NCI-H345 (cell line): ENCODE measurements around the gene ZNF431.
A peak's percentile ranks its signal among the peaks of the same experiment; 100 is the strongest.
"Not testable (repeated sequence)": the region's sequence is repeated elsewhere in the genome, so short reads cannot be mapped to it uniquely, and the experiment has no call there.

Experiments
- DNase-seq: peaks from one replicate; lab custom pipeline; 2025; lab: John Stamatoyannopoulos, UW

ZNF431 gene

DNA sequence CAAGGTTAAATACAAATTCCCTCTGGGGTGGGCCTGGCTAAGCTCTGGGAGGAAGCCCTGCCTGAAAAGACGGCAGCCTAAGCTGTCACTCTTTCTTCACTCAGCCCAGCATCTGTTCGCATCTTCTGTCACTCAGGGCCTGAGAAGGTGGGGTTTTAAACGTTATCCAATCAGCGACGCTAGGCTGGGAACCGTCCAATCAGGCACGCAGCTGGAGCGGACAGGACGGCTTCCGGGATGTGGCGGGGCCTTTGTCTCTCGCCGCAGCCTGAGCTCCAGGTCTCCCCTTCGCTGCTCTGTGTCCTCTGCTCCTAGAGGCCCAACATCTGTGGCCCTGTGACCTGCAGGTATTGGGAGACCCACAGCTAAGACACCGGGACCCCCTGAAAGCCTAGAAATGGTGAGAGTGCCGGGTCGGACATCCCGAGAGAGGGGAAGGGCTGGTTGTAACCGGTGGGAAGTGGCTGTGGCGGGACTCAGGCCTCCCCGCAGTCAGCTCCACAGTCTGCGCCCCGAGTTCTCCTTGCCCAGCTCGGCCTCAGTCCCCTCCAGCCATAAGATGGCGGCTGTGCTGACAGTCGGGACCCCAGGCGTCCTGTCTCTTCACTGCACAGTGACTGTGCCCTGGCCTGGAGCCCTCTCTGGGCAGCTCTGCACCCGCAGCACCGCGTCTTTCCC lies at the start of gene ZNF431:
Gene ZNF431 (plus strand): TSS at position 254 of the 678 bp plus-strand sequence. CDS start 144 bp downstream, at position 398.
- peak; percentile 91 for DNase-seq

DNA sequence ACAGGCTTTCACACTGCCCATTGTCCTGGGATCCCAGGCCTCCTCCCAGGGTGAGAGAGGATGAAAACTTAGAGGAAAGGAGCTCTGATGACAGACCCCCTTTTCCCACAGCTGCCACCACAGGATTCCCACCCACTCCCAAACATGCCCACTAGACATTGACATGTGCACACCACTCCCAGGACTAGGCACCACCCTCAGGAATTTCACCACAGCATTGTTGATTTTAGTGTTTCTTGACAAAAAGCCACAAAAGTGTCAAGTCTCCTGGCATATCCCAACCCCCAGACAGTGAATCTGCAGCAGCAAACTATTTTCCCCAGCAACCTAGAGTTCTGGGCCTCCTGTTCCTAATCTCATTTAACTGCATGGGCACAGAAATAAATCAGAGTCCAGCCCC lies 49.7 kb upstream of the ZNF431 start:
- no peak for DNase-seq

DNA sequence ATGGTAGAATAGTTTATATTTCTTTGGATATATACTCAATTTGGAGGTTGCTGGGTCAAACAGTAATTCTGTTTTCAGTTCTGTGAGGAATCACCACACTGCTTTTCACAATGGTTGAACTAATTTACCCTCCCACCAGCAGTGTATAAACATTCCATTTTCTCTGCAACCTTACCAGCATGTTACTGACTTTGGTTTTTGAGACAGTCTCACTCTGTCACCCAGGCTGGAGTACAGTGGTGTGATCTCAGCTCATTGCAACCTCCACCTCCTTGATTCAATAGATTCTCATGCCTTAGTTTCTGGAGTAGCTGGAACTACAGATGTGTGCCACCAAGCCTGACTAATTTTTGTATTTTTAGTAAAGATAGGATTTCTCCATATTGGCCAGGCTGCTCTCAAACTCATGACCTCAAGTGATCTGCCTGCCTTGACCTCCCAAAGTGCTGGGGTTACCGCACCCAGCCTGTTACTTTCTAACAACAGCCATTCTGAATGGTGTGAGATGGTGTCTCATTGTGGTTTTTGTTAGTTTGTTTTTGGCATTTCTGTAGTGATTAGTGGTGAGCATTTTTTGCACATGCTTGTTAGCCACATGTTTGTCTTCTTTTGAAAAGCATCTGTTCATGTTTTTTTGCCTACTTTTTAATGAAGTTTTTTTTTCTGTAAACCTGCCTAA lies 47.4 kb upstream of the ZNF431 start:
- no peak for DNase-seq

DNA sequence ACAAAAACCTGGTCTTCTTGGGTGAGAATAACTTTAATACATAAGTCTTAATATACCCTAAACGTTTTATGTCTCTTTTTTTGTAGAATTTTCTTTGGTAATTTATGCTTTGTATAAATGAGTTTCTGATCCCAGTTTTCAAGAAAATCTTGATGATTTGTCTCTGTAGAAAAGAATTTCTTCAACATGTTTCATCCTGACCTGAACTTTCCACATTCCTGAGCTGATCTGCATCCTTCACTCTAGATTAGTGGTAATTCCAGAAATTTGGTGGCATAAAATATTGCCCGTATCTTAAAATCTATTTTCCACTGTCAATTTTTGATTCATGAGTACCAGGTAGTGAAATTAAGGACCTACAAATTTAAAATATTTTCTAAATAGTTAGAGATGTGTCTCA lies 43.5 kb upstream of the ZNF431 start:
- DNase-seq: no peak

DNA sequence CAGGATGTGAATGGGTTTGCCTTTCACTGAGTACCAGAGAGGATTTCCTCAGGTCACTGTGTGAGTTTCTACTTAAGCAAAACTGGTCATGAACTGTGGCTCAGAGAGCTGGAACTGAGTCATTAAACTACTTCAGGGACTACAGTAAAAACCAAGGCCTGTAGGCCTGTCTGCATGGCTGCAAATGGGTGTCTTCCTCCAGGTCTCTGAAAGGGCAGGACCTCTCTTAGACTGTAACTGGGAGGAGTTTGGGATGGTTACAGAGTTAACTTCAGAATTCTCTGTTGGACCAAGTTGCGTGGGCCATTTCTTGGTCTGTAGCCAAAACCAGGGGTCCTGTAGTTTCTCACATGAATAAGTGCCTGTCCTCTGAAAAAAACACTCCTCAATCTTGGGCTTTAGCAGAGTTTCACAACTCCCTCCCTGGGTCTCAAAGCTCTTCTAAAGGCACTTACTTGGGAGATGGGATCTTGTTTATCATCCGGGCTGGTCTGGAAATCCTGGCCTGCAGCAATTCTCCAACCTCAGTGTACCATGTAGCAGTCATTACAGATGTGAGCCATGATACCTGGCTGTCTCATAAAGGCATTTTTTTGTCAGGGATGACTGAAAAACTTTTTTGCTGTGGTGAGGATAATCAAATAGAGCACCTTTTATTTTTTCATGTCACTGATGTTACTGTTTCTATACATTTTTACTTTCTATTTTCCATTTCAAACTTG lies 40.2 kb upstream of the ZNF431 start:
- no peak for DNase-seq

DNA sequence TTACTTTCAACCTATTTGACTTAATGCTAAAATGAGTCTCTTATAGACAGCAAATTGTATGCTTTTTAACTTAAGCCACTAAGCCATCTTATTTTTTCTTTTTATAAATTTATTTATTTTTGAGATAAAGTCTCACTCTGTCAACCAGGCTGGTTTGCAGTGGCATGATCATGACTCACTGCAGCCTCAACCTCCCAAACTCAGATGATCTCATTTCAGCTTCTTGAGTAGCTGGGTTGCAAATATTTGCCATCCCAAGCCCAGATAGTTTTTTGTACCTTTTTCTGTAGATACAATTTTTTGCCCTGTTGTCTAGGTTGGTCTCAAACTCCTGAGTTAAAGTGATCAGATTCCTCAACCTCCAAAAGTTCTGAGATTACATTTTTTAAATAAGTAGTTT lies 32.7 kb upstream of the ZNF431 start:
- DNase-seq: no peak

DNA sequence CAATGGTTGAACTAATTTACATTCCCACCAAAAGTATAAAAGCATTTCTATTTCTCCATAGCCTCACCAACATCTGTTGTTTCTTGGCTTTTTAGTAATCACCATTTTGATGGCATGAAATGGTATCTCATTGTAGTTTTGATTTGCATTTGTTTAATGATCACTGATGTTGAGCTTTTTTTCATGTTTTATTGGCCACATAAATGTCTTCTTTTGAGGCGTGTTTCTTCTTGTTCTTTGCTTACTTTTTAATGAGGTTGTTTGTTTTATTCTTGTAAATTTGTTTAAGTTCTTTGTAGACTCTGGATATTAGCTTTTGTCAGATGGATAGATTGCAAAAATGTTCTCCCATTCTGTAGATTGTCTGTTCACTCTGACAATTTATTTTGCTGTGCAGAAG lies 31.7 kb upstream of the ZNF431 start:
- no peak for DNase-seq

DNA sequence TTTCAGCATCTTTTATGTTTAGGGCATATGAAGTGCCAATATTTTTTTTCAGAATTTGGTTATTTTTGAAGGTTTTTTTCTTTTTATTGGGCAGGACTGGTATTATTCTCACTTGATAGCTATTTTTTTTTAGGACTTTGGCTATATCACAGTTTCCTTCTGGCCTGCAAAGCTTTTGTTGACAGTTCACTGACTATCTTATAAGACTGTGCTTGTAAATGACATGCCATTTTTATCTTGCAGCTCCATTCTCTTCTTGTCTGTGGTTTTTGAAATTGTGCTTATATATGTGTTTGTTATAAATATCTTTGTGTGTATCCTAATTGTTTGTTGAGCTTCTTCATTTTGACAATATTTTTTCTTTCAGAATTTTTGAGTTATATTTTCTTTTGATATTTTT lies 26.4 kb upstream of the ZNF431 start:
- no peak for DNase-seq

DNA sequence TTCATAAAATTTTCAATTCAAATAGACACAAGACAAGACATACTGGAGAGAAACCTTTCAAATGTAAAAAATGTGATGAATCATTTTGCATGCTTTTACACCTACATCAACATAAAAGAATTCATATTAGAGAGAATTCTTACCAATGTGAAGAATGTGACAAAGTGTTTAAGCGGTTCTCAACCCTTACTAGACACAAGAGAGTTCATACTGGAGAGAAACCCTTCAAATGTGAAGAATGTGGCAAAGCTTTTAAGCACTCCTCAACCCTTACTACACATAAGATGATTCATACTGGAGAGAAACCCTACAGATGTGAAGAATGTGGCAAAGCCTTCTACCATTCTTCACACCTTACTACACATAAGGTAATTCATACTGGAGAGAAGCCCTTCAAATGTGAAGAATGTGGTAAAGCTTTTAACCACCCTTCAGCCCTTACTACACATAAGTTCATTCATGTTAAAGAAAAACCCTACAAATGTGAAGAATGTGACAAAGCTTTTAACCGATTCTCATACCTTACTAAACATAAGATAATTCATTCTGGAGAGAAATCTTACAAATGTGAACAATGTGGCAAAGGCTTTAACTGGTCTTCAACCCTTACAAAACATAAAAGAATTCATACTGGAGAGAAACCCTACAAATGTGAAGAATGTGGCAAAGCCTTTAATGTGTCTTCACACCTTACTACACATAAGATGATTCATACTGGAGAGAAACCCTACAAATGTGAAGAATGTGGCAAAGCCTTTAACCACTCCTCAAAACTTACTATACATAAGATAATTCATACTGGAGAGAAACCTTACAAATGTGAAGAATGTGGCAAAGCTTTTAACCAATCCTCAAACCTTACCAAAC lies 24.6 kb upstream of the ZNF431 start:
- DNase-seq: no peak

DNA sequence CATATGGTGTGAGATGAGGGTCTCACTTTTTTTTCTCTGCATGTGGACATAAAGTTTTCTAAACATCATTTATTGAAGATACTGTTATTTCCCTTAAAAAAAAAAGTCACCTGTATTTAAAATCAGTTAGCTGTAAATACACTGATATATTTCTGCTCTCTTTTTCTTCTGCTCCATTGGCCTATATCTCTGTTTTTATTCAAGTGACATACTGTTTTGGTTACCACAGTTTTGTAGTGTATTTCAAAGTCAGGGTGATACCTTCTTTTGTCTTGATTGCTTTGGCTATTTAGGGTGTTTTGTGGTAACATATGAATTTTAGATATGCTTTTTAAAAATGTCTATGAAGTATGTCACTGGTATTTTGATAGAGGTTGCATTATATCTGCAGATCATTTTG lies 15.8 kb upstream of the ZNF431 start:
- no peak for DNase-seq

DNA sequence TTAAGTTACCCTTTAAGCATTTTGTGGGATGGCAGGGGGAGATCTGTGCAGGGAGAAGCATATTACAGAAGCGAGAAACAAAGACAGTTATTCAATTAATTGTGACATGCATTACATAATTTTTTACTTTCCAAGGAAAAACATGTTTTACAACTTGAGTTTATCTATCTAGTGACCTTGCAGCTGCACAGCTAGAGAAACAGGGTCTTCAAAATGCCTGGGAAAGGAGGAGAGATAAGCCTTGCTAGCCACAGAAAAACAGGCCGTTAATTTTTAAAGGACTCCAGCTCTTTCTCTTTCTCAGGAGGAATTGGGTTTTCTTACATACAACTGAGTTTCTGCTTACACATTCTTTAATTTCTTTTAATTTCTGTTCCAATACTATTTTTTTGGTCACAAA lies 14.8 kb upstream of the ZNF431 start:
- no peak for DNase-seq

DNA sequence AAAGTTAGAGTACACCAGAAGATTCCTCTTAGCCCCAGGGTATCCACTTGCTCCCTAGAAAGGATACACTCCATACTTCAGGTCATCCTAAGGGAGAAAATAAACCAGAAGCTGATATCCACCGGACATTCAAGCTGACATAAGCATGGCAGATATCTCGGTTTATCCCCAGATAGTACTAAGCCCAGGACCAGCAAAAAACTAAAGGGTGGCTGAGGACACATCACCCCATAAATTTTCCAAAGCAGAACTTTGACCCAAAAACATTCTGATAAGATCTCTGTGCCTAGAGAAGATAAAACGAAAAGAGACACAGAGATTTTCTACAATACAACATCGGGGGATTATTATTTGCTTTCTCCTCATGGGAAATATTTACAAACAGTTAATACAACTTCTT lies 13.9 kb upstream of the ZNF431 start:
- no peak for DNase-seq

DNA sequence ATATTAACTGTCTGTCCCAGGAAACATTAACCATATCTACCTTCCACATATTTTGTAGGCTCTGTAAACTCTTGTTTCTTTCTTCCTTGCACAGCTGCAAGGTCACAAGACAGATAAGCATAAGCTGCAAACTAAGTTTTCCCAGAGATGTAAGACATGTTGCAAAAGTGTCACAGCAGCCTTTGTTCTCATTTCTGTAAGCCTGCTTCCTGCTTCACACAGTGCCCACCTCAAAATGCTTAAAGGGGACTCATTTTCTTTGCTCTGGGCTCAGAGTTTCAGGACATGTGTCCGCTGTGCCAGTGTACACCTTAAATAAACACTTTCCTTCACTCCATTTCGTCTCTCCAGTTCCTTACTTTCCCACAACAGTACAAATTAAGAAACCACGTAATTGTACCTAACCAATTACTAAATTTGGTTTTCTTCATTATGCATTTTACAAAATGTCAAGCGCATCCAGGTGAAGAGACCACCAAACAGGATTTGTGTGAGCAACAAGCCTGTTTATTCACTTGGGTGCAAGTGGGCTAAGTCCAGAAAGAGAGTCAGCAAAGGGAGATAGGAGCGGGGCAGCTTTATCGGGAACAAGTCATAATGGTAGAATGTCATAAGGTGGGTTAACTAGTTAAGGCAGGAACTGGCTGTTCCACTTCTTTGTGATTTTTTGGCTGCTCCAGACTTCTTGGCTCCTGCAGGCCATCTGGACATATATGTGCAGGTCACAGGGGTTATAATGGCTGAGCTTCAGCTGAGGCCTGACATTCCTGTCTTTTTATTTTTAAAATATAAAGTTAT lies 12.7 kb upstream of the ZNF431 start:
- no peak for DNase-seq

DNA sequence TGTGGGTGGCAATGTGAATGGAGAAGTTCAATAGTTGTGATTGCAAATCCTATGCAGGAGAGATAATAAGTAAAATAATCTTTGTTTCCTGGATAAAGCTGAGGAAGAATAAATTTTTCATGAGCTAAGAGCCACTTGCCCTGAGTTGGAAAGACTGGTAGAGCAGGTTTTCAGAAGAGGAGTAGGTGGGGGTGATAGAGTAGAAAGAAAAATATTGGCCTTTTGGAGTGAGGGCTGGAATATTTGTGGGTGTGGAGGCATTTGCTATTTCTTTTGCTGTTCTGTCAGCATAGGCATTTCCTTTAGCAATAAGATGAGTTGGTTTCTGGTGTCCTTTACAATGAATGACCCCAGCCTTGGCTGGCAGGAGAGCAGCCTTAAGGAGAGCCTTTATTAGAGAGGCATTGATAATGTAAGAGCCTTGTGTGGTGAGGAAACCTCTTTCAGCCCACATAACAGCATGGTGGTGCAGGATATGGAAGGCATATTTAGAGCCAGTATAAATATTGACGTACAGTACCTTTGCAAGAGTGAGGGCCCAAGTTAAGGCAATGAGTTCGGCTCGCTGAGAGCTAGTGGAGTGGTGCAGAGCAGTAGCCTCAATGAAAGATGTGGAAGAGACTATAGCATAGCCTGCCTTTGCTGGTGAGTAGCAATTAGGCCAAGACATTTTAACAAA lies 11.6 kb upstream of the ZNF431 start:
- no peak for DNase-seq

DNA sequence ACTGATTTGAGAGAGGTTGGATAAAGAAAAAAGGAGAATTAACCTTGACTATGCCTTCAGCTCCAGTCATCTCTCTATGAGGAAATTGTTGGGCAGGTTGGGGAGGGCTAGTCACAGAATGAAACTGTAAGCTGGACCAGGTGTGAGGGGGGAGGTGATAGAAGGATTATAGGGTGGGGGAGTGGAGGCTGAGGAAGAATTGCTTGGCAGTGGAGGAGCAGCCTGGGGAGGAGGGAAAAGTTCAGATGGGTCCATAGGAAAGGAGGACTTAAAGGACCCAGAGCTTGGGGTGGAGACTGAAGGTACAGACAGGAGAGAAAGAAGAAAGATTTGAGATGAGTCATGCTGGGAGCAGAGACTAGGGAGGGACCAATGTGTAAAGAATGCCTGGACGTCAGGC lies 8.2 kb upstream of the ZNF431 start:
- no peak for DNase-seq

DNA sequence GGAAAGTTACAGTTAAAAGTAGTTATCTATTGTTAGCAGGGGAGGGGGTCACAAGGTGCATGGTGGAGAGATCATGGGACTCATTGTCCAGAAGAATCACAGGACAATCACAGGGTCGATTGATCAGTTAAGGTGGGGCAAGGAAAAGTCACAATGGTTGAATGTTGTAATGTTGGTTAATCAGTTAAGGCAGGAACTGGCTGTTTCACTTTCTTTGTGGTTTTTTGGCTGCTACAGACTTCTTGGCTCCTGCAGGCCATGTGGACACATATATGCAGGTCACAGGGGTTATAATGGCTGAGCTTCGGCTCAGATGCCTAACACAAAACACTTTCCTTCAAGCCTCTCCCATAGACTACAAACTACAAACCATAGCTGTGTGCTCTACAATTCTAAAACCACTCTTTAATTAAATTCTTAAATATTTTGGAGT lies 6.9 kb upstream of the ZNF431 start:
- DNase-seq: no peak

DNA sequence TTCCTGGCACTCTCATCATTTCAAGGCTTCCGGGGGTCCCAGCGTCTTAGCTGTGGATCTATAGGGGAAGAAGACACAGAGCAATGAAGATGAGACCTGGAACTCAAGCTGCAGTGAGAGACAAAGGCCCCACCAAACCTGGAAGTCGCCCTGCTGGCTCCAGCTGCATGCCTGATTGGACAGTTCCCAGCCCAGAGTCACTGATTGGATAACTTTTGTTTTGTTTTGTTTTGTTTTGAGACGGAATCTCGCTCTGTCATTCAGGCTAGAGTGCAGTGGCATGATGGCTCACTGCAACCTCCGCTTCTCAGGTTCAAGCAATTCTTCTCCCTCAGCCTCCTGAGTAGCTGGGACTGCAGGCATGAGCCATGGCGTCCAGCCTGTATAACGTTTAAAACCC lies 6.4 kb upstream of the ZNF431 start:
- no peak for DNase-seq

DNA sequence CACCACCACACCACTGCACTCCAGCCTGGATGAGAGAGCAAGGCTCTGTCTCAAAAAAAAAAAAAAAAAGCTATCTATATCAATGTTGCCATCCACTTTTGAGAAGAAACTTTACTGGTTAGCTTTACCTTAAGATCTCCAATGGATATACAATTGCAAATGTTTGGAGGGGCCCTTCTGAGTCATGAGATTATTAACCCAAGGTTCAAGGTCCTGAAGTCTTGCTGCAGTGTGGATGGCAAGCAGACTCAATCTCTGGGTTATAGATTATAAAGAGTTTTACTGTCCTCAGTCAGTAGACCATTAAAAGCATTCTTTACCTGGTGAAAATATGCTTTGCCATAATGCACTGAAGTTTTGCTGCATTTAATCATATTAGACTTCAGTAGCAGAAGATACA lies 3.7 kb upstream of the ZNF431 start:
- no peak for DNase-seq

DNA sequence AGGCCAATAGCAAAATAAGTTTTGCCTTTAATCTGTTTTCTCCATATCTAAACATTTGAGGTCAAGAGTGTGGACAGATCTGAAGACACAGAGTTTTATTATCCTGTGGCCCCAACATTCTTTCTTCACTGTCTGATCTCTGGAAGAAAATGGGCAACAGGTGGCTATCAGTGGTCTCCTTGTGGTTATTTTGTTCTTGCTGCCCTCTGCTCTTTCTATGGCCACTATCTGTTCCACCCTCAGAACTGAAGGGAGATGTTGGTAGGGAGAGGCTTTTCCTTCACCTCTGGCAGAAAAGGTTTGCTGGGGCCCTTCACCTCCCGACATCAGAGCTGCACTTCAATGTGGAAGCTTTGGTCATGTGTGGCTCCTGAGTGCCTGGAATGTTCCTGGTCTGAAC lies 834 bp upstream of the ZNF431 start:
- not testable (repeated sequence) for DNase-seq

DNA sequence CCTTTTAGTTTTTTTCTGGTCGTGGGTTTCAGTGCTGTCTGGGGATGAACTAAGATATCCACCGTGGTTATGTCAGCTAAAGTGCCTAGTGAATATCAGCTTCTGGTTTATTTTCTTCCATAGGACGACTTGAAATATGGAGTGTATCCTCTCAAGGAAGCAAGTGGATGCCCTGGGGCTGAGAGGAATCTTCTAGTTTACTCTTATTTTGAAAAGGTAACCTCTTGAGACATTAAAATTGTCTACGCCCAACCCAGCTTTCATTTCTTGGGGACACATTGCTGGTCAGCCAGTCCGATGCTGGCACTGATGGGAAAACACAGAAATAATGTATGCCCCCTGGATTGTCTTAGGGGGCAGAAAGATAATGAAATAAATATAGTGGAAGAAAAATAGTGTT lies 1.6 kb downstream of the ZNF431 start:
- no peak for DNase-seq

DNA sequence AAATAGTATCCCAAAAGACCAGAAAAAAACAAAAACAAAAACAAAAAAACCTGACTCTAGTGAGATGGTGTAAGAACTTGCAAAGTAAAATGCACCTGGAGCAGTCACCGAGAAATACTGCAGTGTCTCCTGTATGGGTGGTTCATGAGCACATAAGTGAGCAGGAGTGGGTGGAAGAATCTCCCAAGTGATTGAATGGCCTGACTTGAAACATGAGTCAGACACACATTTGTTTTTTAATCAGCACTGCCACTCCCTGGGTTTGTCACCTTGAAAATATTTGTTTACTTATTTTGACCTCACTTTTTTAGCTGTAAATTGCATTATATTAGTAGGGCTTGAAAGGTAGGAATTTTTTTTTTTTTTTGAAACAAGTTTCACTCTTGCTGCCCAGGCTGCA lies 2.0 kb downstream of the ZNF431 start:
- no peak for DNase-seq
